Neural cell (in vitro differentiated cells): Measurements from ENCODE around the gene IGFBPL1.

Source experiments
- EP300 ChIP-seq: fragments of 450-650 bp; conservative IDR thresholded peaks from 2 replicates; pipeline ENCODE4 v1.6.1; 2014; ENCODE audit warnings: antibody characterized with exemption, mild to moderate bottlenecking, moderate library complexity; ENCODE audit not compliant: poor library complexity, severe bottlenecking
- EZH2 ChIP-seq: fragments of 200-600, 300-800 bp; shearing (Covaris generic), sonication (generic); IDR thresholded peaks from 2 replicates; pipeline ENCODE4 v1.6.1; 2014; ENCODE audit warnings: antibody characterized with exemption, low read length, borderline replicate concordance, mild to moderate bottlenecking; ENCODE audit not compliant: insufficient read depth, poor library complexity, severe bottlenecking
- MXI1 ChIP-seq: fragments of 450-650 bp; conservative IDR thresholded peaks from 2 replicates; pipeline ENCODE4 v1.6.1; 2014; ENCODE audit warnings: antibody characterized with exemption, mild to moderate bottlenecking; ENCODE audit not compliant: poor library complexity, severe bottlenecking
- POLR2AphosphoS5 ChIP-seq: IDR thresholded peaks from 2 replicates; pipeline ENCODE4 v1.6.1; 2012
- RAD21 ChIP-seq: fragments of 450-650 bp; conservative IDR thresholded peaks from 2 replicates; pipeline ENCODE4 v1.6.1; 2014; ENCODE audit warnings: antibody characterized with exemption, mild to moderate bottlenecking, moderate library complexity
- TAF1 ChIP-seq: IDR thresholded peaks from 2 replicates; pipeline ENCODE4 v1.6.1; 2012; ENCODE audit warnings: low read depth
- TF ChIP-seq, protein P1 (sequence below): fragments of 450-650 bp; IDR thresholded peaks from 2 replicates; pipeline ENCODE4 v1.5.1; 2014; ENCODE audit warnings: antibody characterized with exemption, mild to moderate bottlenecking, moderate library complexity; ENCODE audit not compliant: poor library complexity, severe bottlenecking

DNA sequence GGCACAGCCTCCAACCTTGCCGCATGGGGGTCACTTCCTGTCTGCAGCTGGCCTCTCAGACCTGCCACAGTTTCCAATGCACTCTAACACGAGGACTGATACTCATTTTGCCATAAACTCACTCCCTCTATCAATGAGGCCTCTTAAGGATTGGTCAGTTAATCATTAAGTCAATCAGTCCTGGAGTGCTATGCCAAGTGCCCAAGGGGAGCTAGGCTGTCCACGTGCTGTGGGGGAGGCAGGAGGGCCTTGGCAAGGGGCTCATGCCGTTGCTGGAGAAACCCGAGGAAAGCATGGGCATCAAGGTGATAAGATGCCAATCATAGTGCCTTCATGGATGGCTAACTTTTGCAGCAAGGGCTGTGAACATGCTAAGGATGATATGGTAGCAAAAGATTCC is 33.4 kb downstream of the IGFBPL1 start:
- TF ChIP-seq, protein P1, sequence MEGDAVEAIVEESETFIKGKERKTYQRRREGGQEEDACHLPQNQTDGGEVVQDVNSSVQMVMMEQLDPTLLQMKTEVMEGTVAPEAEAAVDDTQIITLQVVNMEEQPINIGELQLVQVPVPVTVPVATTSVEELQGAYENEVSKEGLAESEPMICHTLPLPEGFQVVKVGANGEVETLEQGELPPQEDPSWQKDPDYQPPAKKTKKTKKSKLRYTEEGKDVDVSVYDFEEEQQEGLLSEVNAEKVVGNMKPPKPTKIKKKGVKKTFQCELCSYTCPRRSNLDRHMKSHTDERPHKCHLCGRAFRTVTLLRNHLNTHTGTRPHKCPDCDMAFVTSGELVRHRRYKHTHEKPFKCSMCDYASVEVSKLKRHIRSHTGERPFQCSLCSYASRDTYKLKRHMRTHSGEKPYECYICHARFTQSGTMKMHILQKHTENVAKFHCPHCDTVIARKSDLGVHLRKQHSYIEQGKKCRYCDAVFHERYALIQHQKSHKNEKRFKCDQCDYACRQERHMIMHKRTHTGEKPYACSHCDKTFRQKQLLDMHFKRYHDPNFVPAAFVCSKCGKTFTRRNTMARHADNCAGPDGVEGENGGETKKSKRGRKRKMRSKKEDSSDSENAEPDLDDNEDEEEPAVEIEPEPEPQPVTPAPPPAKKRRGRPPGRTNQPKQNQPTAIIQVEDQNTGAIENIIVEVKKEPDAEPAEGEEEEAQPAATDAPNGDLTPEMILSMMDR, result no peak
- TF ChIP-seq EP300 (no peak), RAD21 (no peak), MXI1 (no peak), POLR2AphosphoS5 (no peak), TAF1 (no peak), EZH2 (no peak)
